Mammary epithelial cell (primary cell): ENCODE data around the gene OOEP.
"Not testable (repeated sequence)": the region's sequence is repeated elsewhere in the genome, so short reads cannot be mapped to it uniquely, and the experiment has no call there.

Source experiments
- EZH2 ChIP-seq: IDR thresholded peaks from 2 replicates; pipeline ENCODE4 v1.6.1; 2012; ENCODE audit warnings: low read length, inconsistent platforms, borderline replicate concordance
- TF ChIP-seq, protein P1 (sequence below), 2 donors: IDR thresholded peaks in 1 of 2; conservative IDR thresholded peaks in 1 of 2; 2 replicates each; pipeline ENCODE4 v1.5.1; 2011 to 2012; ENCODE audit warnings: inconsistent platforms in 2 of 2, low read length in 2 of 2, mild to moderate bottlenecking in 2 of 2, control low read depth in 1 of 2, low read depth in 1 of 2; ENCODE audit not compliant: insufficient read depth in 1 of 2; ENCODE audit errors: extremely low read depth in 1 of 2

GRCh38 chr6:73381531-73381930 is 11.8 kb upstream of the OOEP start:
- TF ChIP-seq, protein P1, sequence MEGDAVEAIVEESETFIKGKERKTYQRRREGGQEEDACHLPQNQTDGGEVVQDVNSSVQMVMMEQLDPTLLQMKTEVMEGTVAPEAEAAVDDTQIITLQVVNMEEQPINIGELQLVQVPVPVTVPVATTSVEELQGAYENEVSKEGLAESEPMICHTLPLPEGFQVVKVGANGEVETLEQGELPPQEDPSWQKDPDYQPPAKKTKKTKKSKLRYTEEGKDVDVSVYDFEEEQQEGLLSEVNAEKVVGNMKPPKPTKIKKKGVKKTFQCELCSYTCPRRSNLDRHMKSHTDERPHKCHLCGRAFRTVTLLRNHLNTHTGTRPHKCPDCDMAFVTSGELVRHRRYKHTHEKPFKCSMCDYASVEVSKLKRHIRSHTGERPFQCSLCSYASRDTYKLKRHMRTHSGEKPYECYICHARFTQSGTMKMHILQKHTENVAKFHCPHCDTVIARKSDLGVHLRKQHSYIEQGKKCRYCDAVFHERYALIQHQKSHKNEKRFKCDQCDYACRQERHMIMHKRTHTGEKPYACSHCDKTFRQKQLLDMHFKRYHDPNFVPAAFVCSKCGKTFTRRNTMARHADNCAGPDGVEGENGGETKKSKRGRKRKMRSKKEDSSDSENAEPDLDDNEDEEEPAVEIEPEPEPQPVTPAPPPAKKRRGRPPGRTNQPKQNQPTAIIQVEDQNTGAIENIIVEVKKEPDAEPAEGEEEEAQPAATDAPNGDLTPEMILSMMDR (conservative IDR thresholded peaks at IDR 0.05 in 1 of 2, IDR thresholded peaks at IDR 0.05 in 1 of 2; ENCODE audit: extremely low read depth in 1 of 2, insufficient read depth in 1 of 2, low read depth in 1 of 2, low read length in 2 of 2): not testable (repeated sequence)
- TF ChIP-seq EZH2: not testable (repeated sequence)
